GM21526 (cell line): Measurements from ENCODE around the gene TMBIM1.

Experiments used
- ATAC-seq: cut with Tn5 transposase; IDR thresholded peaks from one replicate; pipeline ENCODE4 v1.9.1; 2021; ENCODE audit warnings: moderate library complexity; ENCODE audit not compliant: unreplicated experiment, low FRiP score

TMBIM1 gene

GRCh38 chr2:218294430-218295022 is 2.2 kb upstream of the TMBIM1 start:
- no peak for ATAC-seq

GRCh38 chr2:218293715-218294429 is 1.6 kb upstream of the TMBIM1 start:
- ATAC-seq, result no peak

GRCh38 chr2:218291318-218292047 is 820 bp downstream of the TMBIM1 start:
- no peak for ATAC-seq

- ATAC-seq, result no peak
Measured at GRCh38 chr2:218290316-218291261, 1.7 kb downstream of the TMBIM1 start.

- no peak for ATAC-seq
Measured at GRCh38 chr2:218289639-218290315, 2.5 kb downstream of the TMBIM1 start.

GRCh38 chr2:218286570-218287459 is 5.5 kb downstream of the TMBIM1 start:
- ATAC-seq, result peak; percentile 58

- ATAC-seq, result no peak
Measured at GRCh38 chr2:218285604-218286003, 6.7 kb downstream of the TMBIM1 start.

- ATAC-seq, result peak; percentile 55
Measured at GRCh38 chr2:218284106-218284811, 8.0 kb downstream of the TMBIM1 start.

GRCh38 chr2:218282173-218282991 is 9.9 kb downstream of the TMBIM1 start:
- ATAC-seq, result no peak

GRCh38 chr2:218281449-218281848 is 10.9 kb downstream of the TMBIM1 start:
- ATAC-seq, result no peak

GRCh38 chr2:218280260-218280870 is 11.9 kb downstream of the TMBIM1 start:
- no peak for ATAC-seq

GRCh38 chr2:218278531-218279360 is 13.6 kb downstream of the TMBIM1 start:
- no peak for ATAC-seq

GRCh38 chr2:218277921-218278320 is 14.4 kb downstream of the TMBIM1 start:
- no peak for ATAC-seq

- no peak for ATAC-seq
Measured at GRCh38 chr2:218276986-218277755, 15.1 kb downstream of the TMBIM1 start.

- ATAC-seq, result no peak
Measured at GRCh38 chr2:218275371-218276072, 16.8 kb downstream of the TMBIM1 start.
